HL-60 (cell line): ENCODE results near the gene GLI3.

ENCODE experiments used
- DNase-seq, 2 experiments: peaks; one replicate each; pipeline ENCODE4 v3.0.0-alpha.2; 2010 to 2020; ENCODE audit warnings: low read depth in 1 of 2, low spot score in 1 of 2
- H3K27ac ChIP-seq: fragments of 250-450 bp; sonication (Bioruptor Pico); replicated peaks from 2 replicates; pipeline ENCODE4 v1.5.1; 2020; ENCODE audit warnings: mild to moderate bottlenecking, moderate library complexity
- H3K27me3 ChIP-seq: fragments of 250-450 bp; sonication (Bioruptor Pico); 2 replicates; pipeline ENCODE4 v1.5.1; 2021; ENCODE audit warnings: mild to moderate bottlenecking, moderate library complexity; ENCODE audit not compliant: insufficient read depth, poor library complexity, severe bottlenecking
- H3K4me3 ChIP-seq: replicated peaks from 2 replicates; pipeline ENCODE4 v1.5.1; 2011; ENCODE audit warnings: mild to moderate bottlenecking, control low read depth, low read length; ENCODE audit not compliant: insufficient read depth
- CTCF ChIP-seq: IDR thresholded peaks from one replicate; pipeline ENCODE4 v1.5.1; 2011; ENCODE audit warnings: low read length, control low read depth, inconsistent platforms; ENCODE audit not compliant: insufficient read depth
- GABPA ChIP-seq: IDR thresholded peaks from 2 replicates; pipeline ENCODE4 v1.6.1; 2012; ENCODE audit warnings: low read depth
- POLR2AphosphoS5 ChIP-seq: IDR thresholded peaks from 2 replicates; pipeline ENCODE4 v1.6.1; 2012; ENCODE audit warnings: low read depth
- SPI1 ChIP-seq: IDR thresholded peaks from 2 replicates; pipeline ENCODE4 v1.6.1; 2012; ENCODE audit warnings: low read depth, mild to moderate bottlenecking, borderline replicate concordance
- TF ChIP-seq, protein P1 (sequence below): IDR thresholded peaks from 2 replicates; pipeline ENCODE4 v1.6.1; 2012; ENCODE audit warnings: low read depth; ENCODE audit not compliant: insufficient replicate concordance

The GLI3 gene

GRCh38 chr7:42091461-42092291 is 145.3 kb downstream of the GLI3 start:
- H3K27me3 ChIP-seq: no peaks in the 10 kb centered on the region
- no peak overlapping the region for H3K27ac ChIP-seq
- H3K4me3 ChIP-seq: no peak overlapping the region
- TF ChIP-seq SPI1 (no peak), GABPA (no peak), POLR2AphosphoS5 (no peak), CTCF (no peak)
- TF ChIP-seq, protein P1, sequence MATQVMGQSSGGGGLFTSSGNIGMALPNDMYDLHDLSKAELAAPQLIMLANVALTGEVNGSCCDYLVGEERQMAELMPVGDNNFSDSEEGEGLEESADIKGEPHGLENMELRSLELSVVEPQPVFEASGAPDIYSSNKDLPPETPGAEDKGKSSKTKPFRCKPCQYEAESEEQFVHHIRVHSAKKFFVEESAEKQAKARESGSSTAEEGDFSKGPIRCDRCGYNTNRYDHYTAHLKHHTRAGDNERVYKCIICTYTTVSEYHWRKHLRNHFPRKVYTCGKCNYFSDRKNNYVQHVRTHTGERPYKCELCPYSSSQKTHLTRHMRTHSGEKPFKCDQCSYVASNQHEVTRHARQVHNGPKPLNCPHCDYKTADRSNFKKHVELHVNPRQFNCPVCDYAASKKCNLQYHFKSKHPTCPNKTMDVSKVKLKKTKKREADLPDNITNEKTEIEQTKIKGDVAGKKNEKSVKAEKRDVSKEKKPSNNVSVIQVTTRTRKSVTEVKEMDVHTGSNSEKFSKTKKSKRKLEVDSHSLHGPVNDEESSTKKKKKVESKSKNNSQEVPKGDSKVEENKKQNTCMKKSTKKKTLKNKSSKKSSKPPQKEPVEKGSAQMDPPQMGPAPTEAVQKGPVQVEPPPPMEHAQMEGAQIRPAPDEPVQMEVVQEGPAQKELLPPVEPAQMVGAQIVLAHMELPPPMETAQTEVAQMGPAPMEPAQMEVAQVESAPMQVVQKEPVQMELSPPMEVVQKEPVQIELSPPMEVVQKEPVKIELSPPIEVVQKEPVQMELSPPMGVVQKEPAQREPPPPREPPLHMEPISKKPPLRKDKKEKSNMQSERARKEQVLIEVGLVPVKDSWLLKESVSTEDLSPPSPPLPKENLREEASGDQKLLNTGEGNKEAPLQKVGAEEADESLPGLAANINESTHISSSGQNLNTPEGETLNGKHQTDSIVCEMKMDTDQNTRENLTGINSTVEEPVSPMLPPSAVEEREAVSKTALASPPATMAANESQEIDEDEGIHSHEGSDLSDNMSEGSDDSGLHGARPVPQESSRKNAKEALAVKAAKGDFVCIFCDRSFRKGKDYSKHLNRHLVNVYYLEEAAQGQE: no peak
- DNase-seq: no peak

DNA sequence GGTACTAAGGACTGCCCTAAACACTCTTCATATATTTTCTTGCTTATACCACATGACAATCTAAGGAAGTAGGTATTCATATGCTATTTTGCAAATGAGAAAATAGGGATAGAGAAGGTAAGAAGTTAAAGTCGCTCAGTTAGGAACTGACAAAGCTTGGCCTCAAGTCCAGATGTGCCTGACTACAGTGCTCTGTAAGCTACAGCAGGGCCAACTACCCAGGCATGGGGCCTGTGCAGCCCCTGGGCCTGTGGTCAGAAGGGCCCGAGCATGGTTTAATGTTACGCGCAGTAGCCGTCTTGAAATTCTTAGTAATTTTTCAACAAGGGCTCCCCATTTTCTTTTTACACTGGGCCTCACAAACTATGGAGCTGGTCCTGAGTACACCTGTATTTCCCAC is 146.2 kb downstream of the GLI3 start:
- no peaks in the 10 kb centered on the region for H3K27me3 ChIP-seq
- H3K27ac ChIP-seq: no peak overlapping the region
- no peak for DNase-seq
- TF ChIP-seq SPI1 (no peak), CTCF (no peak), GABPA (no peak), POLR2AphosphoS5 (no peak)
- TF ChIP-seq, protein P1: no peak
- H3K4me3 ChIP-seq: no peak overlapping the region

- Histone ChIP-seq H3K27me3 (no peaks in the 10 kb centered on the region), H3K4me3 (no peak overlapping the region), H3K27ac (no peak overlapping the region)
- DNase-seq: no peak
- no peak for TF ChIP-seq CTCF
- TF ChIP-seq SPI1: no peak
- no peak for TF ChIP-seq GABPA
- TF ChIP-seq, protein P1: no peak
- TF ChIP-seq POLR2AphosphoS5: no peak
Observed at GRCh38 chr7:42090056-42090455, 147.0 kb downstream of the GLI3 start.
